Epithelial cell of proximal tubule (primary cell): Measurements from ENCODE around the gene COL16A1. TPM values are rescaled to one million over a fixed set of nuclear protein-coding genes. Genes with fewer than 3 reads are reported as not detected.

ENCODE experiments used
- DNase-seq: peaks from one replicate; pipeline ENCODE4 v3.0.0-alpha.2; 2011; ENCODE audit warnings: low read depth
- H3K4me3 ChIP-seq: 2 replicates; pipeline ENCODE4 v1.5.1; 2011; ENCODE audit warnings: low read depth, mild to moderate bottlenecking, low read length
- CTCF ChIP-seq: conservative IDR thresholded peaks from 2 replicates; pipeline ENCODE4 v1.5.1; 2012; ENCODE audit warnings: low read depth, mild to moderate bottlenecking, low read length
- total RNA-seq: library from RNA; depleted of rRNA; stranded (reverse); fragments of >200 nt; gene quantifications from 2 replicates; pipeline ENCODE4 v1.2.3, GENCODE V29; 2015

The COL16A1 gene
- total RNA-seq, 1 donor from 2014 or later = 5.3 TPM

GRCh38 chr1:31671561-31672201, 32.1 kb downstream of the COL16A1 start:
- no peak for TF ChIP-seq CTCF
- H3K4me3 ChIP-seq = no peak overlapping the region
- DNase-seq = no peak

GRCh38 chr1:31671147-31671546, 32.7 kb downstream of the COL16A1 start:
- no peak for DNase-seq
- no peak for TF ChIP-seq CTCF
- no peak overlapping the region for H3K4me3 ChIP-seq

- no peak for TF ChIP-seq CTCF
- peak overlapping the region; percentile 45 for H3K4me3 ChIP-seq
- DNase-seq = no peak
These were observed 33.2 kb downstream of the COL16A1 start for GRCh38 chr1:31670593-31670964.

DNA sequence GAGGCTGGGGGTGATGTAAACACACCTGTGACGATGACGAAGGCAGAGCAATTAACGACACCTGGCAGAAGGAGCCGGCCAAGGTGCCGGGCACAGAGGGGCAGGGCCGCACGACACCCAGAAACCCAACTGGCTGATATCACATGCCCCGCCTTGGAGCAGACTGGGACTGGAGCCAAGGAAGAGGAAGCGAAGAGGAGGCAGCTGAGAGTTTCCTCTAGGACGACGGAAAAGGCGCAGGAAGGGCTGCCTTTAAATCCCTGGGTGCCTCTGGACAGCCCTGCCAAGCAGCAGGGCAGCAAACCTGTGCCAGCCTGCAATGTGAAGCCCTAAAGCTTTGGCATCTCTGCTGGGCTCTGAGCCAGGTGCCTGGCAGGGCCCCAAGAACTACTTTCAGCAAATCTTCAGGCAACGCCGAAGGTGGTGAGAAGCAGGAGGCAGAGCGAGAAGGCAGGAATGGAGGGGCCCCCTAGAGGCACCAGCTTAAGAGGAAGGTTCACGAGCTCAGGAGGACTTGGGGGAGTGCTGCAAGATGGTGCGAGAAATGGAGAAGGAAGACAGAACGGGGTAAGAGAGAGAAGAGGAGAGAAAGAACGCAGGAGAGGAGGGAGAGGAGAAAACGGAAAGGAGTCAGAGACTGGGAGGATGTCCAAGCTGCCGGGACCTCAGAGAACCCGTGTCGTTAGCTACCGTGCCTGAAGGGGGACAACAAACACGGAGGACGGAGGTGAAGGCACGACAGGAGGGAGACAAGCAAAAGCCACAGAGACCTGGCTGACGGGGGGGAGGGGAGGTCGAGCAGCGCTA, 33.8 kb downstream of the COL16A1 start:
- peak overlapping the region; percentile 45 for H3K4me3 ChIP-seq
- DNase-seq = no peak
- peak; percentile 45 for TF ChIP-seq CTCF

- DNase-seq = no peak
- TF ChIP-seq CTCF = no peak
- H3K4me3 ChIP-seq = peak overlapping the region; percentile 45
These were observed 34.4 kb downstream of the COL16A1 start for GRCh38 chr1:31669433-31669785.

GRCh38 chr1:31668303-31668883, 35.4 kb downstream of the COL16A1 start:
- DNase-seq = no peak
- TF ChIP-seq CTCF = no peak
- no peak overlapping the region for H3K4me3 ChIP-seq
